HG02623 (cell line): ENCODE measurements around the gene RAPGEF2.

Experiments
- ATAC-seq: cut with Tn5 transposase; IDR thresholded peaks from one replicate; pipeline ENCODE4 v1.9.1; 2021; ENCODE audit warnings: moderate library complexity; ENCODE audit not compliant: unreplicated experiment

RAPGEF2 gene

DNA sequence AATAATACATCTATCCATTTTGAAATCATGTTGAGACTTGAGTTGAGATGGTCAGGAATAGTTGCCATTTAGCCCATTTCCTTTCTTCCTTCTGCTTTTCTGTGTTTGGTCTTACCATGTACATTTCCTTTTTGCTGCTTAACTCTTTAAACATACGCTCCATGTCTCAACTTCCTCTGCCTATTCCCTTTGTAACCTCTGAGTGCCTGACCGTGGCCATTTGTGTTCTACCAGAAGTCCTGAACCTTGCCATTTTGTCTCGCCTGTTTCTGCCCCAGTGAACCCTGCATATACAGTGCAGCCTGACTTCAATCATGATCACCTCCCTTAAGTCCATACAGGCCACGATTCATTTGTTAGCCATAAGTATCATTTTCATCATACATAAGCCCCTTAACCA is 169.0 kb downstream of the RAPGEF2 start:
- ATAC-seq = no peak

DNA sequence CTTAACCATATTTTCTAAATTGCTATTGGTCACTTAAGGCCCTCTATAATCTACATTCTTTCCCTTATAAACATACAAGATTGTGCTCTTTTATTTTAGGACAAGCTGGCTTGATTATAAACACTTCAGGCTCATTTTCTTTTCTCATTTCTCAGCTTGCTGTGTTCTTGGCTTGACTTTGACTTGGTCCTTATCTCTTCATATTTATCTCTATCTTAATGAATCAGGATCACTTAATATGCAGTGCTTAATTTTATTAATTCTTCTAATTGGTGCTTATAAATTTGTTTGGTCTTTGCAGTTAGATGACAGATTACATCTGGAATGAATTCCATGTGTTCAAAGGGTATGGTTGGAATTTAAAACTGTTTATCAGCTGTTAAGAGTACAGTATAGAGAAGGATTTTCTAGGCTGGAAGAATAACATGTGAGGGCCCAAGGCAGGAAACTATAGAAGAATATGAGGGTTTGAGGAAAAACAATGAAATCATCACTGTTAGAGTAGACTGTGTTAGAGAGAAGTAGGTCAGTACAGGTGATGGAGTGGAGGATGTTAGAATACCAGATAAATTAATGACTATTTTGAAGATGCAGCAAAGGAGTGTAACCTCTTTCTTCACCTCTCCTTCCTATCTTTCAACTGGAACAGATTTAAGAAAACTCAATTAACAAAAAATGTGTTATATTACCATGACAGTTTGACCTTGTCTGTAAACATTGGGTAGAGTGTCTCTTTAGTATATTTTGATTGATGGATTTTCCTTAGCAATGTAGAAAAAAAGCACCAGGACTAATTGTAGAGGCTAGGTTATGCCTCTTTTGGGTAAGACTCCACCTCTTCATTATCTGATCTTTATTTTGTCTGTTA is 169.6 kb downstream of the RAPGEF2 start:
- ATAC-seq = no peak

GRCh38 chr4:159273141-159273438 is 170.2 kb downstream of the RAPGEF2 start:
- no peak for ATAC-seq

GRCh38 chr4:159273841-159274240 is 171.0 kb downstream of the RAPGEF2 start:
- ATAC-seq = no peak

DNA sequence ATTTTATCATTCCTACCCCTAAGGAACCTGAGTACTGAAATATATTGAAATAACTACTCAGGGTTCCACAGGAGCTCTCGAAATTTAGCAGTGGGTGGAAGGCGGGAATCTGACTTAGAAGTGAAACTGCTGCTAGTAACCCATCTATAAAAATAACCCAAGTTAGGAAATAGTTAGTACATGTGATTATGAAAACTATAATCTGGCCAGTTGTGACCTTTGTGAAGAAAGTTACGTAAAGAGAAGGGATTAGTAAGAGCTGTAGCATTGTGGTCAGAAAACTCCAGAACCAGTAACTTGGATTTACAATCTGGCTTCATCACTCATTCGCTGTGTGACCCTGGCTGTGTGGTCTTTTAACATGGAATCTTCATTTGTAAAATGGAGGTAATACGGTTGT is 175.5 kb downstream of the RAPGEF2 start:
- no peak for ATAC-seq

GRCh38 chr4:159279084-159279483 is 176.2 kb downstream of the RAPGEF2 start:
- ATAC-seq = no peak

DNA sequence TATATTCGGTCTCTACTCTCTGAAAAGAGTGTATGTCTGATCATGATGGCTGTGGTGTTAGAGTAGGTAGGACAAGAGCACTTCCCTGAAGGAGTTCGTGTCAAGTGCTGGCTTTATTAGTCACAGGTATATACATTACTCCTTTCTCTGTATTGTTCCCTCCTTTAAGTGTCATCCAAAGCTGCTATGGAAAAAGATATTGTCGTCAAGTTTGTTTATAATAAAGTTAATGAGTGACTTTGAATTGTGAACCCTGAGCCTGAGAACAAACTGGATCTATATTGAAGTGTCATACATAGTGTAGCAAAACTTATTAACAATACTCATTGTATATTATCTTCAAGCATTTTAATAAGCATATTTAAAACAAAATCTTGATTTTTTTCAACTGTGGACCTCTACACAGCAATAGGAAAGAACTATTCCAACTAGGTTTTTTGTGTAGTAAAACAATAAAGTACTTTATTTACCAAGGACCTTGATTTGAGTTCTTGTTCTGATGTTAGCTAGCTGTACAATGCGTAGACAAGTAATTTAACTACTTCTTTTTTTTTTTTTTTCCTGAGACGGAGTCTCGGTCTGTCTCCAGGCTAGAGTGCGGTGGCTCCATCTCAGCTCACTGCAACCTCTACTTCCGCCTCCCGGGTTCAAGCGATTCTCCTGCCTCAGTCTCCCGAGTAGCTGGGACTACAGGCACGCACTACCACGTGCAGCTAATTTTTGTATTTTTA is 177.7 kb downstream of the RAPGEF2 start:
- no peak for ATAC-seq

DNA sequence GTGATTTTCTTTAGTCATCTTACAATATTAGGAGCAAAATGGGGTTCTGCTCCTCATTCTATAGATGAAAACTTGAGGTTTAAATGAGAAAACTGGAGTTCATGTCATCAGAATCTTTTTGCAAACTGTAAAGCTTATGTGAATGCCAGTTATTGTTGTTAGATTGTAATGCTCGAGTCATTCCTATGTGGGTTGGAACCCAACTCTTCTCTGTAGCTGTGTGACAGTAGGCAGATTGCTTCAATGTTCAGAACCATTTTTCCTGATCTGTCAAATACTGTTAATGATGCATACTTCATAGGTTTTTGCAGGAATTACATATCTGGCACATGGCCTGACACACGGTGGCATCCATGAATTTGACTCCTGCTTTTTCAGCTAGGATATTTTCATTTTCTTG is 178.9 kb downstream of the RAPGEF2 start:
- ATAC-seq = no peak

DNA sequence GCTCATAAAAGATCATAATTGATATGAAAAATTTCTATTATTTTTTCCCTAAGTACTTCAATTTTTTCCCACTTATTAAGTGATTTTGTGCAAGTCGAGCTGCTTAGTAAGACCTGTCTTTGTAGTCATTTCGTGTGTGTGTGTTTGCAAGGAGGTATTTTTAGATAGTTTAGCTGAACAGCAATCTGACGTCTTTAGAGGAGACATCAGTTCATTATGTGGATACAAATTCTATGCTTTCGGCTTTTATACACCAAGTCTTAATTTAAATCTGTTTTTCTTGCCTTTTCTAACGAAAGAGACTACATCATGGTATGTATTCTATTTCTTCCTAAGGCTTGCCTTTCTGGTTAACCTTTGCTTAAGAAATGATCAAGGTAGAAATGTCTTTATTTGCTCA is 179.4 kb downstream of the RAPGEF2 start:
- ATAC-seq = no peak

GRCh38 chr4:159282944-159283343 is 180.1 kb downstream of the RAPGEF2 start:
- ATAC-seq = no peak

GRCh38 chr4:159283696-159284095 is 180.8 kb downstream of the RAPGEF2 start:
- ATAC-seq = no peak

GRCh38 chr4:159284113-159284512 is 181.2 kb downstream of the RAPGEF2 start:
- ATAC-seq = no peak

- no peak for ATAC-seq
Observed at GRCh38 chr4:159284733-159285132, 181.9 kb downstream of the RAPGEF2 start.

- ATAC-seq = no peak
Observed at GRCh38 chr4:159287767-159288166, 184.9 kb downstream of the RAPGEF2 start.

GRCh38 chr4:159289682-159290081 is 186.8 kb downstream of the RAPGEF2 start:
- no peak for ATAC-seq

DNA sequence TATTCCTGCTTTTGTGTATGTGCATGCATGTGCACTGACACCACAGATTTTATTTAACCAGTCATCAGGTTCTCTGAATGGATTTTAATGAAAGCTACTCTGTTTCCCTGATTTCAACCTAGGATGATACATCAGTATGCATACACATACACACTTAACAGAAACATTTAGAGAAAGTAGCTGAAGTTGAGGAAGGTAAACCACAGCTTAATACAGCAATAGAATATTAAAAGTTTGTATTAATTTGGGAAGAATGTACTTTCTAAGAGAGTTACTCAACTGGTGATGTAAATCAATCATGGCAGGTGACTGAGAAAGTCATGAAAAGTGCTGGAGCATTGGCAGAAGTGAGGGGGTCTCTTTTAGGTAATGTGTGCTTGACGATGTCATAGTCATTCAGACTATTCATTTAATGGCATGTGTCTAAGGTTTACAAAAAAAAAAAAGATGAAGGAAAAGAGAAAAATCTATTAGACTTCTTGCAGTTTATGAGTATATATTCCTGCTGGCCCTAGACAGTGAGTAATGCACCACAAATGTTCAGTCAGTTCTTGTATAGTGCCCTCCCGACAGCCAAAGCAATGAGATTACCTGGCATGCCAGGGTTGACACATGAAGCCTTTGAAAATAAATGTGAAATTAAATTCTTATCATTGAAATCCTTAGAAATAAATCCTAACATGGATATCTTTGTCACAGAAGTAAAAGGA is 187.6 kb downstream of the RAPGEF2 start:
- no peak for ATAC-seq

GRCh38 chr4:159291176-159291575 is 188.3 kb downstream of the RAPGEF2 start:
- ATAC-seq = no peak

- ATAC-seq = no peak
Observed at GRCh38 chr4:159292137-159292896, 189.4 kb downstream of the RAPGEF2 start.

DNA sequence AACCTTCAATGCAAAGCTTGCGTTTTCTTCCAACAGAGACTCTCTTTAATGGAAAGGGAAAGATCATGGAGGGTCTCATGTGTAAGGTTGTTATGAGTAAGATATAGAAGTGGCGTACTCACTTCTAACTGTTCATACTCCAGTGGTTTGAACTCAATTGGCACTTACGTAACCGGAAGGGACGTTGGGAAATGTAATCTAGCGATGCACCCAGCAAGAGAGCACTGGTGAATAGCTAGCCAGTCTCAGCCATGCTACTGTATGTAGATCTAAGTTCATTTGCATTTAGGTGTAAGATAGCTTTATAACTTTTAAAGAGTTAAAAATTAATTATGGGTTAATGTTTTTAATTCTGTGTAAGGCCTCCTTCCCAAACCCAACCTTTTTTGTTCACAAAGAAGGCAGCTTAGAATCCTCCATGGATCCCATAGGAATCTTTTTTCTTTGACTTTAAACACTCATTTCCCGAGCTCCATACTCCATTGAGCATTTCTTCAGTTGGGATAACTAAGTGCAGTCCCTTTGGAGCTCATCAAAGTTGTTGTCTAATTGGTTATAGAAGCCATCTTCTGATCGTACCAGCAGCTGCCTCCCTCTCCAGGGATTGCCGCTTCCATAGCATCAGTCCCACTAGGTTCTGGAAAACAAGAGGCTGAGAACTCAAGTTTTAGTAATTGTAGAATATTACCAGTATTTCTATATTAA is 191.1 kb downstream of the RAPGEF2 start:
- no peak for ATAC-seq

- no peak for ATAC-seq
Observed at GRCh38 chr4:159296061-159296460, 193.2 kb downstream of the RAPGEF2 start.
